Keratinocyte (primary cell): ENCODE measurements around the gene CNGA4. TPM values are rescaled to one million over a fixed set of nuclear protein-coding genes. Genes with fewer than 3 reads are reported as not detected.

ENCODE experiments used
- DNase-seq: peaks from one replicate; pipeline ENCODE4 v3.0.0-alpha.2; 2011; ENCODE audit warnings: low read depth, missing footprints, low spot score
- FAIRE-seq: peaks from 2 replicates; lab custom pipeline; 2011; peaks lifted over from hg19 to GRCh38; lab: Jason Lieb, UNC
- H2AFZ ChIP-seq: 2 replicates; pipeline ENCODE4 v1.6.0; 2012; ENCODE audit warnings: low read length, control low read depth, inconsistent platforms; ENCODE audit not compliant: control insufficient read depth
- H3K27ac ChIP-seq: 2 replicates; pipeline ENCODE4 v1.5.1; 2011; ENCODE audit warnings: low read length; ENCODE audit not compliant: control insufficient read depth, insufficient read depth
- H3K27me3 ChIP-seq: 3 replicates; pipeline ENCODE4 v1.6.0; 2011; ENCODE audit warnings: low read length; ENCODE audit not compliant: control insufficient read depth, insufficient read depth; ENCODE audit errors: extremely low read depth
- H3K36me3 ChIP-seq, 2 experiments: 2 replicates in 1 of 2; 3 replicates in 1 of 2; pipeline ENCODE4 v1.5.1; 2011; ENCODE audit warnings: low read length in 2 of 2, mild to moderate bottlenecking in 1 of 2; ENCODE audit not compliant: control insufficient read depth in 2 of 2, insufficient read depth in 2 of 2; ENCODE audit errors: extremely low read depth in 1 of 2
- H3K4me1 ChIP-seq: 3 replicates; pipeline ENCODE4 v1.5.1; 2011; ENCODE audit warnings: low read length; ENCODE audit not compliant: control insufficient read depth, insufficient read depth; ENCODE audit errors: extremely low read depth
- H3K4me2 ChIP-seq: 3 replicates; pipeline ENCODE4 v1.6.0; 2011; ENCODE audit warnings: low read depth, low read length; ENCODE audit not compliant: control insufficient read depth, insufficient read depth; ENCODE audit errors: extremely low read depth
- H3K4me3 ChIP-seq, 3 experiments: fragments of 200-600 bp in 1 of 3; sonication (generic) in 1 of 3; 2 replicates in 2 of 3; 3 replicates in 1 of 3; pipeline ENCODE4 v1.5.1; 2011 to 2016; ENCODE audit warnings: low read length in 3 of 3, mild to moderate bottlenecking in 3 of 3, control low read depth in 2 of 3, inconsistent platforms in 1 of 3, low read depth in 1 of 3, mixed read lengths in 1 of 3, mixed run types in 1 of 3, moderate library complexity in 1 of 3; ENCODE audit not compliant: control insufficient read depth in 2 of 3, insufficient read depth in 2 of 3; ENCODE audit errors: extremely low read depth in 1 of 3
- H3K79me2 ChIP-seq: 2 replicates; pipeline ENCODE4 v1.6.0; 2012; ENCODE audit warnings: low read length; ENCODE audit not compliant: control insufficient read depth, insufficient read depth
- H3K9ac ChIP-seq: 3 replicates; pipeline ENCODE4 v1.6.0; 2011; ENCODE audit warnings: low read length; ENCODE audit not compliant: control insufficient read depth, insufficient read depth; ENCODE audit errors: extremely low read depth
- H3K9me1 ChIP-seq: 3 replicates; pipeline ENCODE4 v1.6.0; 2011; ENCODE audit warnings: low read length; ENCODE audit not compliant: control insufficient read depth, insufficient read depth; ENCODE audit errors: extremely low read depth
- H3K9me3 ChIP-seq: 2 replicates; pipeline ENCODE4 v1.5.1; 2012; ENCODE audit warnings: low read depth, low read length; ENCODE audit not compliant: control insufficient read depth
- H4K20me1 ChIP-seq: 3 replicates; pipeline ENCODE4 v1.6.0; 2011; ENCODE audit warnings: low read length; ENCODE audit not compliant: control insufficient read depth, insufficient read depth; ENCODE audit errors: extremely low read depth
- EZH2 ChIP-seq: IDR thresholded peaks from one replicate; pipeline ENCODE4 v1.6.1; 2012; ENCODE audit warnings: inconsistent platforms, mild to moderate bottlenecking, low read length, moderate library complexity
- dilution Hi-C: fragments of 300-500 bp; cut with MboI; formaldehyde crosslinking; loops from one replicate; pipeline ENCODE4 v1.7.0; 2020; ENCODE audit warnings: low sequenced_read_pairs; ENCODE audit not compliant: extremely low pct_ligation_motif_present
- polyA plus RNA-seq, 5 experiments: library from polyadenylated mRNA; depleted of rRNA in 3 of 5; stranded (reverse) in 3 of 5; stranded (forward) in 1 of 5; unstranded in 1 of 5; fragments of >200 nt; gene quantifications; 1 replicate in 1 of 5; 2 replicates in 3 of 5; 3 replicates in 1 of 5; pipeline versions ENCODE4 v1.2.1 to v1.2.3, GENCODE V29; 2011 to 2012; ENCODE audit warnings: missing spikeins in 2 of 5, low read depth in 1 of 5, low replicate concordance in 1 of 5

Gene CNGA4
- polyA plus RNA-seq, 1 donor (not counting 4 experiments of a cell fraction or from before 2014, with no cell fraction given), result 0.09 TPM

DNA sequence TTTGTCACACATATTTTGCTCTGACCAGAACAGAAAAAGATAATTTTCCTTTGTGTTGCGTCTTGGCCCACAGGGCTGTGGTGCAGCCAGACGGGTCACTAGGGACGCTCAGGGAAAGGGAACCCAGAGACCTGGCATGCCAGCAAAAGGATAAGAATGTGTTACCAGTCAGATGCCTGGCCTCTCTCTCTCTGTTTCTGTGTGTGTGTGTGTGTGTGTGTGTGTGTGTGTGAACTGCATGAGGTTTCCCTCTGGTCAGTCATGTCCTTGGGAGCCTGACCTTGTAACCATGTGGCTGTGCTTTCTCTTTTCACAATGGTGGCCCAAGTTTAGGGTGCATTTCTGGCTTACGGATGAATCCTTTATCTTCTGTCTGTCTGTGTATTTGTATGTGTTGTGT is 46.1 kb downstream of the CNGA4 start:
- Histone ChIP-seq H2AFZ (no peak overlapping the region), H3K27me3 (no peaks in the 10 kb centered on the region), H3K9ac (no peak overlapping the region), H3K4me1 (peaks cover 19% of the 10 kb centered on the region), H3K9me3 (no peaks in the 10 kb centered on the region), H3K79me2 (no peaks in the 10 kb centered on the region), H3K27ac (no peak overlapping the region), H3K36me3 (no peaks in the 10 kb centered on the region), H4K20me1 (no peaks in the 10 kb centered on the region), H3K9me1 (no peaks in the 10 kb centered on the region), H3K4me2 (no peak overlapping the region), H3K4me3 (no peak overlapping the region)
- dilution Hi-C loops, result no loop called here
- no peak for FAIRE-seq
- TF ChIP-seq EZH2, result no peak
- no peak for DNase-seq

Other genes starting within 250 kb of the CNGA4 start
- gene OR56A4, start 232.1 kb upstream of the CNGA4 start, polyA plus RNA-seq, result not detected in 3 replicates
- gene OR56A1, start 208.3 kb upstream of the CNGA4 start, polyA plus RNA-seq, result not detected in 3 replicates
- gene OR56B4, start 131.4 kb upstream of the CNGA4 start, polyA plus RNA-seq, result not detected in 3 replicates
- not detected in 3 replicates for gene OR52B2, start 68.8 kb upstream of the CNGA4 start, polyA plus RNA-seq
- gene OR52W1, start 39.9 kb upstream of the CNGA4 start, polyA plus RNA-seq, result not detected in 3 replicates
- not detected in 3 replicates for gene C11orf42, start 33.5 kb upstream of the CNGA4 start, polyA plus RNA-seq
- 15.2 to 31.6 TPM (median 18.7 TPM) in 3 replicates for gene FHIP1B, start 4.5 kb upstream of the CNGA4 start, polyA plus RNA-seq
- gene CCKBR, start 20.7 kb downstream of the CNGA4 start, polyA plus RNA-seq, result not detected in 3 replicates
- 26.0 to 43.0 TPM (median 30.1 TPM) in 3 replicates for gene CAVIN3, start 81.4 kb downstream of the CNGA4 start, polyA plus RNA-seq
- 7.3 to 12.6 TPM (median 8.0 TPM) in 3 replicates for gene SMPD1, start 151.4 kb downstream of the CNGA4 start, polyA plus RNA-seq
- gene APBB1, start 180.0 kb downstream of the CNGA4 start, polyA plus RNA-seq, result 3.7 to 7.4 TPM (median 5.0 TPM) in 3 replicates
- gene HPX, start 201.9 kb downstream of the CNGA4 start, polyA plus RNA-seq, result 0.35 to 1.5 TPM (median 0.76 TPM) in 3 replicates
- 9.7 to 12.6 TPM (median 10.3 TPM) in 3 replicates for gene TRIM3, start 234.9 kb downstream of the CNGA4 start, polyA plus RNA-seq
- 65.2 to 89.3 TPM (median 66.3 TPM) in 3 replicates for gene ARFIP2, start 242.2 kb downstream of the CNGA4 start, polyA plus RNA-seq
- 32.9 to 39.7 TPM (median 34.1 TPM) in 3 replicates for gene TIMM10B, start 242.4 kb downstream of the CNGA4 start, polyA plus RNA-seq